Measurements from ENCODE around the gene SPTSSA.

Gene SPTSSA

GRCh38 chr14:34404416-34404815, 57.6 kb downstream of the SPTSSA start:
- Histone ChIP-seq H2AK5ac (ENCODE audit: low read depth, low read length) (no peak overlapping the region), H3K18ac (ENCODE audit: low read length) (no peak overlapping the region), H3K4me2 (ENCODE audit: insufficient read depth, low read length, poor library complexity, severe bottlenecking) (no peak overlapping the region), H3K4ac (ENCODE audit: low read length) (no peak overlapping the region), H4K91ac (ENCODE audit: low read depth, low read length, poor library complexity) (no peak overlapping the region), H3K9ac (ENCODE audit: low read depth, low read length, poor library complexity) (no peak overlapping the region), H3K79me1 (ENCODE audit: low read depth, low read length) (no peaks in the 10 kb centered on the region), H3K27me3 (ENCODE audit: control insufficient read depth in 3 of 3, insufficient read depth in 3 of 3, low read depth in 1 of 3, low read length in 3 of 3) (no peaks in the 10 kb centered on the region), H3K4me1 (ENCODE audit: control insufficient read depth in 2 of 2, insufficient read depth in 1 of 2, low read depth in 1 of 2, low read length in 2 of 2) (no peaks in the 10 kb centered on the region), H3K23ac (ENCODE audit: low read depth, low read length, poor library complexity) (no peak overlapping the region), H2BK120ac (ENCODE audit: low read depth, low read length) (no peak overlapping the region), H2AFZ (ENCODE audit: low read length) (no peak overlapping the region), H3K14ac (ENCODE audit: low read length) (no peak overlapping the region), H3K4me3 (ENCODE audit: low read length in 2 of 2) (no peak overlapping the region), H3K36me3 (replicated peaks in 1 of 2; ENCODE audit: control insufficient read depth in 2 of 2, insufficient read depth in 2 of 2, low read length in 2 of 2) (no peaks in the 10 kb centered on the region), H2BK12ac (ENCODE audit: low read length) (no peak overlapping the region), H4K8ac (ENCODE audit: low read depth, low read length) (no peak overlapping the region), H2BK15ac (ENCODE audit: low read length) (no peak overlapping the region), H3K9me3 (replicated peaks in 1 of 2; ENCODE audit: control insufficient read depth in 2 of 2, insufficient read depth in 1 of 2, low read depth in 1 of 2, low read length in 2 of 2) (peaks cover 0 to 2% of the 10 kb centered on the region in 2 donors), H3K27ac (replicated peaks; ENCODE audit: low read length) (no peak overlapping the region), H2BK5ac (ENCODE audit: low read length) (no peak overlapping the region)
- no peak for DNase-seq (ENCODE audit: low spot score)
- WGBS, 2 donors (ENCODE audit: extremely low coverage in 2 of 2, insufficient read length in 2 of 2, insufficient replicate concordance in 1 of 2): no CpG with 5 or more reads among the region's 2 CpGs

- no peak overlapping the region for H3K9ac ChIP-seq (ENCODE audit: low read depth, low read length, poor library complexity)
- H3K27me3 ChIP-seq (ENCODE audit: control insufficient read depth in 3 of 3, insufficient read depth in 3 of 3, low read depth in 1 of 3, low read length in 3 of 3): no peaks in the 10 kb centered on the region
- no peak overlapping the region for H2BK12ac ChIP-seq (ENCODE audit: low read length)
- no peaks in the 10 kb centered on the region for H3K4me1 ChIP-seq (ENCODE audit: control insufficient read depth in 2 of 2, insufficient read depth in 1 of 2, low read depth in 1 of 2, low read length in 2 of 2)
- no peak overlapping the region for H2BK120ac ChIP-seq (ENCODE audit: low read depth, low read length)
- H3K4me3 ChIP-seq (ENCODE audit: low read length in 2 of 2): peak overlapping the region in 1 of 2 donors; percentile 50
- H2BK15ac ChIP-seq (ENCODE audit: low read length): no peak overlapping the region
- H2AFZ ChIP-seq (ENCODE audit: low read length): no peak overlapping the region
- H4K91ac ChIP-seq (ENCODE audit: low read depth, low read length, poor library complexity): no peak overlapping the region
- no peaks in the 10 kb centered on the region for H3K36me3 ChIP-seq (replicated peaks in 1 of 2; ENCODE audit: control insufficient read depth in 2 of 2, insufficient read depth in 2 of 2, low read length in 2 of 2)
- H4K8ac ChIP-seq (ENCODE audit: low read depth, low read length): no peak overlapping the region
- no peak overlapping the region for H3K4ac ChIP-seq (ENCODE audit: low read length)
- no peak overlapping the region for H2AK5ac ChIP-seq (ENCODE audit: low read depth, low read length)
- no peaks in the 10 kb centered on the region for H3K79me1 ChIP-seq (ENCODE audit: low read depth, low read length)
- no peak overlapping the region for H3K14ac ChIP-seq (ENCODE audit: low read length)
- peaks cover 0 to 2% of the 10 kb centered on the region in 2 donors for H3K9me3 ChIP-seq (replicated peaks in 1 of 2; ENCODE audit: control insufficient read depth in 2 of 2, insufficient read depth in 1 of 2, low read depth in 1 of 2, low read length in 2 of 2)
- WGBS, 2 donors (ENCODE audit: extremely low coverage in 2 of 2, insufficient read length in 2 of 2, insufficient replicate concordance in 1 of 2): no CpG with 5 or more reads among the region's 5 CpGs
- no peak overlapping the region for H2BK5ac ChIP-seq (ENCODE audit: low read length)
- DNase-seq (ENCODE audit: low spot score): no peak
- H3K18ac ChIP-seq (ENCODE audit: low read length): no peak overlapping the region
- no peak overlapping the region for H3K27ac ChIP-seq (replicated peaks; ENCODE audit: low read length)
- H3K4me2 ChIP-seq (ENCODE audit: insufficient read depth, low read length, poor library complexity, severe bottlenecking): no peak overlapping the region
- no peak overlapping the region for H3K23ac ChIP-seq (ENCODE audit: low read depth, low read length, poor library complexity)
These were observed 58.4 kb downstream of the SPTSSA start for GRCh38 chr14:34403646-34404045.

GRCh38 chr14:34398024-34398423, 64.0 kb downstream of the SPTSSA start:
- no peak overlapping the region for H3K18ac ChIP-seq (ENCODE audit: low read length)
- no peak overlapping the region for H3K27ac ChIP-seq (replicated peaks; ENCODE audit: low read length)
- H3K9me3 ChIP-seq (replicated peaks in 1 of 2; ENCODE audit: control insufficient read depth in 2 of 2, insufficient read depth in 1 of 2, low read depth in 1 of 2, low read length in 2 of 2): no peaks in the 10 kb centered on the region
- H3K4me3 ChIP-seq (ENCODE audit: low read length in 2 of 2): no peak overlapping the region
- H2BK15ac ChIP-seq (ENCODE audit: low read length): no peak overlapping the region
- no peak overlapping the region for H3K23ac ChIP-seq (ENCODE audit: low read depth, low read length, poor library complexity)
- no peak for DNase-seq (ENCODE audit: low spot score)
- H2BK120ac ChIP-seq (ENCODE audit: low read depth, low read length): no peak overlapping the region
- H3K79me1 ChIP-seq (ENCODE audit: low read depth, low read length): no peaks in the 10 kb centered on the region
- no CpG with 5 or more reads among the region's 3 CpGs for WGBS, 2 donors (ENCODE audit: extremely low coverage in 2 of 2, insufficient read length in 2 of 2, insufficient replicate concordance in 1 of 2)
- H4K91ac ChIP-seq (ENCODE audit: low read depth, low read length, poor library complexity): no peak overlapping the region
- no peak overlapping the region for H2AK5ac ChIP-seq (ENCODE audit: low read depth, low read length)
- no peak overlapping the region for H3K4ac ChIP-seq (ENCODE audit: low read length)
- H4K8ac ChIP-seq (ENCODE audit: low read depth, low read length): no peak overlapping the region
- no peak overlapping the region for H2BK5ac ChIP-seq (ENCODE audit: low read length)
- no peaks in the 10 kb centered on the region for H3K27me3 ChIP-seq (ENCODE audit: control insufficient read depth in 3 of 3, insufficient read depth in 3 of 3, low read depth in 1 of 3, low read length in 3 of 3)
- H3K4me2 ChIP-seq (ENCODE audit: insufficient read depth, low read length, poor library complexity, severe bottlenecking): no peak overlapping the region
- H3K9ac ChIP-seq (ENCODE audit: low read depth, low read length, poor library complexity): no peak overlapping the region
- H3K36me3 ChIP-seq (replicated peaks in 1 of 2; ENCODE audit: control insufficient read depth in 2 of 2, insufficient read depth in 2 of 2, low read length in 2 of 2): no peaks in the 10 kb centered on the region
- no peak overlapping the region for H2AFZ ChIP-seq (ENCODE audit: low read length)
- no peak overlapping the region for H2BK12ac ChIP-seq (ENCODE audit: low read length)
- H3K14ac ChIP-seq (ENCODE audit: low read length): no peak overlapping the region
- no peaks in the 10 kb centered on the region for H3K4me1 ChIP-seq (ENCODE audit: control insufficient read depth in 2 of 2, insufficient read depth in 1 of 2, low read depth in 1 of 2, low read length in 2 of 2)

GRCh38 chr14:34387974-34388516, 74.0 kb downstream of the SPTSSA start:
- no peaks in the 10 kb centered on the region for H3K79me1 ChIP-seq (ENCODE audit: low read depth, low read length)
- no peaks in the 10 kb centered on the region for H3K36me3 ChIP-seq (replicated peaks in 1 of 2; ENCODE audit: control insufficient read depth in 2 of 2, insufficient read depth in 2 of 2, low read length in 2 of 2)

More at GRCh38 chr14:34387974-34388516, 74.0 kb downstream of the SPTSSA start:
- H4K91ac ChIP-seq (ENCODE audit: low read depth, low read length, poor library complexity): no peak overlapping the region
- no peak overlapping the region for H3K27ac ChIP-seq (replicated peaks; ENCODE audit: low read length)
- H2BK15ac ChIP-seq (ENCODE audit: low read length): no peak overlapping the region
- no peaks in the 10 kb centered on the region for H3K4me1 ChIP-seq (ENCODE audit: control insufficient read depth in 2 of 2, insufficient read depth in 1 of 2, low read depth in 1 of 2, low read length in 2 of 2)
- no peak overlapping the region for H3K4me2 ChIP-seq (ENCODE audit: insufficient read depth, low read length, poor library complexity, severe bottlenecking)
- H2BK5ac ChIP-seq (ENCODE audit: low read length): no peak overlapping the region
- no peak overlapping the region for H4K8ac ChIP-seq (ENCODE audit: low read depth, low read length)
- H3K18ac ChIP-seq (ENCODE audit: low read length): no peak overlapping the region
- H2BK120ac ChIP-seq (ENCODE audit: low read depth, low read length): no peak overlapping the region
- H3K4me3 ChIP-seq (ENCODE audit: low read length in 2 of 2): no peak overlapping the region
- DNase-seq (ENCODE audit: low spot score): no peak
- no peak overlapping the region for H3K4ac ChIP-seq (ENCODE audit: low read length)
- H2AFZ ChIP-seq (ENCODE audit: low read length): no peak overlapping the region
- no CpG with 5 or more reads among the region's 4 CpGs for WGBS, 2 donors (ENCODE audit: extremely low coverage in 2 of 2, insufficient read length in 2 of 2, insufficient replicate concordance in 1 of 2)
- no peaks in the 10 kb centered on the region for H3K27me3 ChIP-seq (ENCODE audit: control insufficient read depth in 3 of 3, insufficient read depth in 3 of 3, low read depth in 1 of 3, low read length in 3 of 3)
- no peaks in the 10 kb centered on the region for H3K9me3 ChIP-seq (replicated peaks in 1 of 2; ENCODE audit: control insufficient read depth in 2 of 2, insufficient read depth in 1 of 2, low read depth in 1 of 2, low read length in 2 of 2)
- no peak overlapping the region for H3K23ac ChIP-seq (ENCODE audit: low read depth, low read length, poor library complexity)
- no peak overlapping the region for H3K14ac ChIP-seq (ENCODE audit: low read length)
- no peak overlapping the region for H2AK5ac ChIP-seq (ENCODE audit: low read depth, low read length)
- H2BK12ac ChIP-seq (ENCODE audit: low read length): no peak overlapping the region
- H3K9ac ChIP-seq (ENCODE audit: low read depth, low read length, poor library complexity): no peak overlapping the region
